SK-N-SH (cell line): ENCODE measurements around the gene KIF1C. TPM values are rescaled to one million over a fixed set of nuclear protein-coding genes. Genes with fewer than 3 reads are reported as not detected.

Source experiments
- CTCF ChIA-PET: fragments of 300-600, 350-600 bp; formaldehyde crosslinking; extraction: SDS; loops from one replicate; lab custom pipeline; 2021; lab: Yijun Ruan, JAX
- POLR2A ChIA-PET: fragments of 350-600 bp; sonication (Branson Sonifier 250); formaldehyde crosslinking; extraction: SDS; loops from one replicate; lab custom pipeline; 2020; ENCODE audit warnings: antibody characterized with exemption, inconsistent platforms; lab: Yijun Ruan, JAX
- DNase-seq: peaks from one replicate; pipeline ENCODE4 v3.0.0; 2012
- H2AFZ ChIP-seq: fragments of 200-600 bp; sonication (generic); 2 replicates; pipeline ENCODE4 v1.8.1; 2016; ENCODE audit warnings: antibody characterized with exemption, mild to moderate bottlenecking, low read depth
- H3F3A ChIP-seq: fragments of 200-600 bp; sonication (generic); replicated peaks from 2 replicates; pipeline ENCODE3; 2016; ENCODE audit warnings: antibody characterized with exemption, mild to moderate bottlenecking; ENCODE audit not compliant: insufficient read depth
- H3K27ac ChIP-seq, 2 experiments: fragments of 200-500 bp in 1 of 2; fragments of 200-600 bp in 1 of 2; sonication (Bioruptor generic) in 1 of 2; sonication (generic), shearing (Covaris generic) in 1 of 2; 2 replicates each; pipeline versions ENCODE4 v1.5.1 to v1.6.1; 2014 to 2016; ENCODE audit warnings: low read depth in 2 of 2, inconsistent platforms in 1 of 2, low read length in 1 of 2, mild to moderate bottlenecking in 1 of 2, mixed read lengths in 1 of 2
- H3K27me3 ChIP-seq: fragments of 200-600 bp; sonication (generic), shearing (Covaris generic); 2 replicates; pipeline ENCODE4 v1.6.1; 2016; ENCODE audit warnings: mixed run types; ENCODE audit not compliant: insufficient read depth
- H3K36me3 ChIP-seq, 2 experiments: fragments of 200-500 bp in 1 of 2; fragments of 200-600 bp in 1 of 2; sonication (Bioruptor generic) in 1 of 2; sonication (generic) in 1 of 2; replicated peaks in 1 of 2; 2 replicates each; pipeline versions ENCODE3 to v1.5.1; 2014 to 2016; ENCODE audit warnings: low read length in 1 of 2, mild to moderate bottlenecking in 1 of 2; ENCODE audit not compliant: insufficient read depth in 2 of 2, control insufficient read depth in 1 of 2
- H3K4me1 ChIP-seq, 2 experiments: fragments of 200-500 bp in 1 of 2; fragments of 200-600 bp in 1 of 2; sonication (Bioruptor generic) in 1 of 2; sonication (generic), shearing (Covaris generic) in 1 of 2; 2 replicates each; pipeline versions ENCODE4 v1.5.1 to v1.6.1; 2014 to 2016; ENCODE audit warnings: low read depth in 1 of 2, low read length in 1 of 2, mixed run types in 1 of 2; ENCODE audit not compliant: insufficient read depth in 2 of 2, control insufficient read depth in 1 of 2
- H3K4me2 ChIP-seq: fragments of 200-600 bp; sonication (generic), shearing (Covaris generic); 2 replicates; pipeline ENCODE4 v1.6.1; 2017; ENCODE audit warnings: mixed run types
- H3K4me3 ChIP-seq, 2 experiments: fragments of 200-500 bp in 1 of 2; fragments of 200-600 bp in 1 of 2; sonication (Bioruptor generic) in 1 of 2; sonication (generic), shearing (Covaris generic) in 1 of 2; 2 replicates each; pipeline versions ENCODE4 v1.5.1 to v1.8.1; 2014 to 2016; ENCODE audit warnings: low read depth in 2 of 2, inconsistent platforms in 1 of 2, low read length in 1 of 2, mild to moderate bottlenecking in 1 of 2, mixed read lengths in 1 of 2, moderate library complexity in 1 of 2
- H3K79me2 ChIP-seq: fragments of 200-600 bp; sonication (generic); 2 replicates; pipeline ENCODE4 v1.8.1; 2017; ENCODE audit warnings: mild to moderate bottlenecking; ENCODE audit not compliant: insufficient read depth
- H3K9ac ChIP-seq: fragments of 200-600 bp; sonication (generic); 2 replicates; pipeline ENCODE4 v1.6.1; 2017; ENCODE audit warnings: mixed run types
- H3K9me2 ChIP-seq: fragments of 200-600 bp; sonication (generic); 2 replicates; pipeline ENCODE4 v1.6.1; 2017; ENCODE audit warnings: mixed run types
- H3K9me3 ChIP-seq: fragments of 200-600 bp; sonication (generic); 2 replicates; pipeline ENCODE4 v1.6.1; 2017; ENCODE audit warnings: mixed run types, mild to moderate bottlenecking, moderate library complexity
- H4K20me1 ChIP-seq: fragments of 200-600 bp; sonication (generic); 2 replicates; pipeline ENCODE4 v1.6.1; 2017; ENCODE audit warnings: mild to moderate bottlenecking, mixed run types; ENCODE audit not compliant: insufficient read depth
- CHD2 ChIP-seq: fragments of 150-350 bp; IDR thresholded peaks from 2 replicates; pipeline ENCODE4 v1.6.1; 2018; ENCODE audit warnings: low read length; ENCODE audit not compliant: partially characterized antibody
- EZH2phosphoT487 ChIP-seq: fragments of 200-600 bp; sonication (generic); IDR thresholded peaks from 2 replicates; pipeline ENCODE4 v1.6.1; 2017; ENCODE audit warnings: low read depth, mixed run types, mild to moderate bottlenecking, antibody characterized with exemption, moderate library complexity, borderline replicate concordance
- FOXJ3 ChIP-seq: sonication (generic); formaldehyde crosslinking; IDR thresholded peaks from 2 replicates; pipeline ENCODE4 v1.5.1; 2020; ENCODE audit warnings: mild to moderate bottlenecking, missing genetic modification reagents
- FOXM1 ChIP-seq: IDR thresholded peaks from 2 replicates; pipeline ENCODE4 v1.4.0; 2012; ENCODE audit warnings: low read depth, mild to moderate bottlenecking
- MEF2A ChIP-seq: IDR thresholded peaks from 2 replicates; pipeline ENCODE4 v1.4.0; 2012; ENCODE audit warnings: low read depth, borderline replicate concordance
- NFIC ChIP-seq: IDR thresholded peaks from 2 replicates; pipeline ENCODE4 v1.4.0; 2012; ENCODE audit warnings: borderline replicate concordance
- NRF1 ChIP-seq: IDR thresholded peaks from 2 replicates; pipeline ENCODE4 v1.6.1; 2012; ENCODE audit warnings: low read depth, mild to moderate bottlenecking, low read length
- POLR2AphosphoS5 ChIP-seq: IDR thresholded peaks from 2 replicates; pipeline ENCODE4 v1.6.1; 2012; ENCODE audit warnings: low read depth, low read length
- RAD21 ChIP-seq: IDR thresholded peaks from 2 replicates; pipeline ENCODE4 v1.6.1; 2012; ENCODE audit warnings: mild to moderate bottlenecking, low read length
- RCOR1 ChIP-seq: fragments of 150-350 bp; IDR thresholded peaks from 2 replicates; pipeline ENCODE4 v1.6.1; 2017; ENCODE audit warnings: antibody characterized with exemption, low read length
- SMC3 ChIP-seq: IDR thresholded peaks from 2 replicates; pipeline ENCODE4 v1.6.1; 2012; ENCODE audit warnings: low read depth, low read length, improper control_type of control experiment
- TCF12 ChIP-seq: IDR thresholded peaks from 2 replicates; pipeline ENCODE4 v1.4.0; 2012
- TEAD4 ChIP-seq: IDR thresholded peaks from 2 replicates; pipeline ENCODE4 v1.4.0; 2012; ENCODE audit warnings: mild to moderate bottlenecking, borderline replicate concordance; ENCODE audit not compliant: insufficient read depth
- WGBS: methylation state at CpG from one replicate; pipeline ENCODE4 v1.1.6; 2017; ENCODE audit warnings: low lambda C conversion rate; 5-methylcytosine and 5-hydroxymethylcytosine counted together
- polyA plus RNA-seq, 3 experiments: library from polyadenylated mRNA; depleted of rRNA; stranded (reverse); fragments of >200 nt; gene quantifications; 2 replicates each; pipeline ENCODE4 v1.2.3, GENCODE V29; 2012
- TF ChIP-seq, protein P1 (sequence below): fragments of 200-600 bp; sonication (generic); IDR thresholded peaks from 2 replicates; pipeline ENCODE4 v1.6.1; 2017; ENCODE audit warnings: antibody characterized with exemption, mild to moderate bottlenecking, moderate library complexity
- TF ChIP-seq, protein P2 (sequence below): fragments of 150-350 bp; IDR thresholded peaks from 2 replicates; pipeline ENCODE4 v1.6.1; 2016; ENCODE audit warnings: mild to moderate bottlenecking, low read depth, low read length
- TF ChIP-seq, protein P3 (sequence below): fragments of 150-350 bp; IDR thresholded peaks from 2 replicates; pipeline ENCODE4 v1.6.1; 2017; ENCODE audit warnings: antibody characterized with exemption, low read length, low read depth, borderline replicate concordance
- TF ChIP-seq, protein P4 (sequence below): IDR thresholded peaks from 2 replicates; pipeline ENCODE4 v1.4.0; 2012; ENCODE audit warnings: low read depth

Gene KIF1C
- polyA plus RNA-seq, 1 of the 3 experiments (the other 2 are of a cell fraction), result 58.2 TPM

DNA sequence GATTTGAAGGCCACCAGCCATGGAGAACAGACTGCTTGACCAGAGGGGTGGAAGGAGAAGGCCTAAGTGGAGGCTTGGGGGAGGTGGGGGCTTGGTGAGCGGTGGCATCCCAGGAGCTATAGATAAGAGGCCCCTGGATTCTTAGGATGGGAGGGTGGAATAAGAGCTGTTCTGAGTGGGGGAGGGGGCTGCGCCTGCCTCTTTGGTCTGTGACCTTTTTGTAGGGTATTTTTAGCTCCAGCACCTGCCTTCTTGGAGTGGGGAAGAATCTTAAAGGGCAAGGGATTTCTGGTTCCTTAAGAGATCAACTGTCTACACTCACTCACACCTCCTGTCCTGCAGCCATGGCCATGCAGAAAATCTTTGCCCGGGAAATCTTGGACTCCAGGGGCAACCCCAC lies 46.3 kb upstream of the KIF1C start:
- Histone ChIP-seq H4K20me1 (peaks cover 11% of the 10 kb centered on the region), H3K4me1 (peaks cover 25 to 30% of the 10 kb centered on the region in 2 experiments; a peak in 3 of 4 replicates), H3K4me2 (peak overlapping the region; percentile 98), H3K27me3 (no peaks in the 10 kb centered on the region), H3K9ac (peak overlapping the region; percentile 83; the same call in 1 of the 2 replicates), H3K27ac (peak overlapping the region; percentile 97 to 100; a peak in 3 of 4 replicates), H2AFZ (peak overlapping the region; percentile 57; the same call in 1 of the 2 replicates), H3K9me3 (no peaks in the 10 kb centered on the region), H3K79me2 (peaks cover 45% of the 10 kb centered on the region), H3K4me3 (peak overlapping the region; percentile 59 to 60; a peak in 3 of 4 replicates), H3F3A (peaks cover 37% of the 10 kb centered on the region), H3K9me2 (no peaks in the 10 kb centered on the region), H3K36me3 (peaks cover 5 to 13% of the 10 kb centered on the region in 2 experiments)
- ChIA-PET CTCF (interaction anchor here (0.7 to 2.7 kb wide), 7 partner anchors 13 to 83 kb away, joined by 3 to 13 read pairs (median 6); partner anchors contain the start of genes SLC52A1 and SPAG7), POLR2A (interaction anchor here (0.5 to 6.7 kb wide), 4 partner anchors 8 to 16 kb away, joined by 3 to 56 read pairs (median 10); partner anchors contain the start of genes RNF167, SLC25A11 and SPAG7)
- DNase-seq, result no peak
- WGBS, result 65% methylated on average over 3 of the region's 3 CpGs
- TF ChIP-seq CHD2 (no peak), RCOR1 (no peak), RAD21 (no peak), EZH2phosphoT487 (no peak), POLR2AphosphoS5 (no peak), NRF1 (no peak), NFIC (no peak), MEF2A (no peak), TCF12 (no peak), FOXM1 (no peak), FOXJ3 (CRISPR knock-in tag) (no peak), TEAD4 (no peak), SMC3 (no peak)
- TF ChIP-seq, protein P1, sequence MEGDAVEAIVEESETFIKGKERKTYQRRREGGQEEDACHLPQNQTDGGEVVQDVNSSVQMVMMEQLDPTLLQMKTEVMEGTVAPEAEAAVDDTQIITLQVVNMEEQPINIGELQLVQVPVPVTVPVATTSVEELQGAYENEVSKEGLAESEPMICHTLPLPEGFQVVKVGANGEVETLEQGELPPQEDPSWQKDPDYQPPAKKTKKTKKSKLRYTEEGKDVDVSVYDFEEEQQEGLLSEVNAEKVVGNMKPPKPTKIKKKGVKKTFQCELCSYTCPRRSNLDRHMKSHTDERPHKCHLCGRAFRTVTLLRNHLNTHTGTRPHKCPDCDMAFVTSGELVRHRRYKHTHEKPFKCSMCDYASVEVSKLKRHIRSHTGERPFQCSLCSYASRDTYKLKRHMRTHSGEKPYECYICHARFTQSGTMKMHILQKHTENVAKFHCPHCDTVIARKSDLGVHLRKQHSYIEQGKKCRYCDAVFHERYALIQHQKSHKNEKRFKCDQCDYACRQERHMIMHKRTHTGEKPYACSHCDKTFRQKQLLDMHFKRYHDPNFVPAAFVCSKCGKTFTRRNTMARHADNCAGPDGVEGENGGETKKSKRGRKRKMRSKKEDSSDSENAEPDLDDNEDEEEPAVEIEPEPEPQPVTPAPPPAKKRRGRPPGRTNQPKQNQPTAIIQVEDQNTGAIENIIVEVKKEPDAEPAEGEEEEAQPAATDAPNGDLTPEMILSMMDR, result no peak
- TF ChIP-seq, protein P2, sequence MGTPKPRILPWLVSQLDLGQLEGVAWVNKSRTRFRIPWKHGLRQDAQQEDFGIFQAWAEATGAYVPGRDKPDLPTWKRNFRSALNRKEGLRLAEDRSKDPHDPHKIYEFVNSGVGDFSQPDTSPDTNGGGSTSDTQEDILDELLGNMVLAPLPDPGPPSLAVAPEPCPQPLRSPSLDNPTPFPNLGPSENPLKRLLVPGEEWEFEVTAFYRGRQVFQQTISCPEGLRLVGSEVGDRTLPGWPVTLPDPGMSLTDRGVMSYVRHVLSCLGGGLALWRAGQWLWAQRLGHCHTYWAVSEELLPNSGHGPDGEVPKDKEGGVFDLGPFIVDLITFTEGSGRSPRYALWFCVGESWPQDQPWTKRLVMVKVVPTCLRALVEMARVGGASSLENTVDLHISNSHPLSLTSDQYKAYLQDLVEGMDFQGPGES, result no peak
- TF ChIP-seq, protein P3, sequence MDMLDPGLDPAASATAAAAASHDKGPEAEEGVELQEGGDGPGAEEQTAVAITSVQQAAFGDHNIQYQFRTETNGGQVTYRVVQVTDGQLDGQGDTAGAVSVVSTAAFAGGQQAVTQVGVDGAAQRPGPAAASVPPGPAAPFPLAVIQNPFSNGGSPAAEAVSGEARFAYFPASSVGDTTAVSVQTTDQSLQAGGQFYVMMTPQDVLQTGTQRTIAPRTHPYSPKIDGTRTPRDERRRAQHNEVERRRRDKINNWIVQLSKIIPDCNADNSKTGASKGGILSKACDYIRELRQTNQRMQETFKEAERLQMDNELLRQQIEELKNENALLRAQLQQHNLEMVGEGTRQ, result no peak
- TF ChIP-seq, protein P4, sequence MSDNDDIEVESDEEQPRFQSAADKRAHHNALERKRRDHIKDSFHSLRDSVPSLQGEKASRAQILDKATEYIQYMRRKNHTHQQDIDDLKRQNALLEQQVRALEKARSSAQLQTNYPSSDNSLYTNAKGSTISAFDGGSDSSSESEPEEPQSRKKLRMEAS, result no peak
